ENCODE results near the gene PRIMA1.
"Not testable (repeated sequence)": the region's sequence is repeated elsewhere in the genome, so short reads cannot be mapped to it uniquely, and the experiment has no call there.

The PRIMA1 gene, protein sequence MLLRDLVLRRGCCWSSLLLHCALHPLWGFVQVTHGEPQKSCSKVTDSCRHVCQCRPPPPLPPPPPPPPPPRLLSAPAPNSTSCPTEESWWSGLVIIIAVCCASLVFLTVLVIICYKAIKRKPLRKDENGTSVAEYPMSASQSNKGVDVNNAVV

DNA sequence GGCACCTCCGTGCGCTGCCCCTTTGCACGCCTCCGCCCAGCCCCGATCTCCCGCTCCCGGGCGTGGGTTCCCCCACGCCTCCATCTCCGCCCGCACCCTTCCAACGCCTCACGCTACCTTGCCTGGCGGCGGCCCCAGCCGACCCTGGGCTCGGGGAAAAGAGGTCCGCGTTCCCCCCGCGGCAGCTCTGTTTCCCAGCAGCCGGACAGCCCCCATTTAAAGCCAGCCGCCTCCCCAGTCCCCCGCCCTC lies at the start of gene PRIMA1:
PRIMA1 (minus strand) TSS at position 193 of the 250 bp plus-strand sequence. CDS start 767 bp downstream, outside the sequence.
- DNase-seq (ENCODE audit: low spot score) = no peak

GRCh38 chr14:93834699-93835371 lies 46.5 kb upstream of the PRIMA1 start:
- no peak for DNase-seq (ENCODE audit: low spot score)

- DNase-seq (ENCODE audit: low spot score) = no peak
These were observed 44.4 kb upstream of the PRIMA1 start for GRCh38 chr14:93832665-93833064.

- DNase-seq (ENCODE audit: low spot score) = no peak
These were observed 43.8 kb upstream of the PRIMA1 start for GRCh38 chr14:93832081-93832480.

- DNase-seq (ENCODE audit: low spot score) = no peak
These were observed 42.6 kb upstream of the PRIMA1 start for GRCh38 chr14:93830753-93831461.

DNA sequence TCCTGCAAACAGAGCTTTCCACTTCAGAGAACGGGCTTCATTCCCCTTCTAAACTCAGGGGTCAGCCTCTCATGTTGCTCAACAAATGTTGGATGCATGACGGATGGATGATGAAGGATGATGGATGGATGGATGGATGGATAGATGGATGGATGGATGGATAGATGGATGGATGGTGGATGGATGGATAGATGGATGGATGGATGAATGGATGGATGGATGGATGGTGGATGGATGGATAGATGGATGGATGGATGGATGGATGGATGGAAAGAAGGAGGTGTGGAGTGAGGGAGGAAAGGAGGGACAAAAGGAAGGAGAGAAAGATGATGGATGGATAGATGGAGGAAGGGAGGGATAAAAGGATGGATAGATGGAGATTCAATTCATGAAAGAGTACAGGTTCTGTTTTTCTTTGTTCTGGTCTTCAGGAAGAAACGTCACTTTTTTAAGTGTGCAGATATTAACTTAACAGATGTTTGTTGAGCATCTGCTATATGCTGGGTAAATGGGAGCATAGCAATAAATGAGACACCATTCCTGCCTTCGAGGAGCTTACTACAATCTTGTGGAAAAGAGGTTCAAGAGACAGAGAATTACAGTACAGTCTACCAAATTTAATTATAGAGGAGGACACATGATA lies 41.7 kb upstream of the PRIMA1 start:
- DNase-seq (ENCODE audit: low spot score) = no peak

- no peak for DNase-seq (ENCODE audit: low spot score)
These were observed 36.9 kb upstream of the PRIMA1 start for GRCh38 chr14:93825235-93825553.

DNA sequence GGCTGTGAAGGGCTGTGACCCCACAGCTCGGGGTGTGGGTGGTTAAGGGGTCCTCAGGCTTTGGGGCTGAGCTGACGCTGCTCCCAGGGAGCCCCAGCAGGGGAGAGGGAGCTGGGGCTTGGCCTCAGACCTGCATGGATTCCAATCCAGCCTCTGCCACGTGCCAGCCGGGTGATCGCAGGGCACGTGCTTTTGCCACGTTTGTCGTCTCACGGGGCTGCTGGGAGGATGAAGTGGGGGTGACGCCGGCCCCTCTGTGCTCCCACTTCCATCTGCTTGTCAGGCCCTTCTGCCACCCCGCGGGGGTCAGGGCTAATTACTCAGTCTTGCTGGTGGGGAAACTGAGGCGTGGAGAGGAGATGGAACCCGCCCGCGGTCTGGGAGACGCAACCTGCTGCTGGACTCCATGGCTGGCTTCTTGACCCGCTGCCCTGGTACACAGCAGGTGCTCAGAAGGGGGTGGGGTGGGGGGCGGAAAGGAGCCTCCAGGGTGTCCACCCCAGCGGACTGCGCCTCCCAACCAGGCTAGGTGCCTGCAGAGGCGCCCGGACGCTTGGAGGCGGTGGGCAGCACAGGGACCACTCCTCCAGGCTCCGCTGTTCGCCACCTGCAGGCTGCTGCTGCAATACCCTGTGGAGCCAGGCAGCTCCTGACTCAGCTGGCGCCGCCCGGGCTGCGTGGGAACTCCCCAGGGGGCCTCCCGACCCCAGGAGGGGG lies 36.4 kb upstream of the PRIMA1 start:
- DNase-seq (ENCODE audit: low spot score) = no peak

DNA sequence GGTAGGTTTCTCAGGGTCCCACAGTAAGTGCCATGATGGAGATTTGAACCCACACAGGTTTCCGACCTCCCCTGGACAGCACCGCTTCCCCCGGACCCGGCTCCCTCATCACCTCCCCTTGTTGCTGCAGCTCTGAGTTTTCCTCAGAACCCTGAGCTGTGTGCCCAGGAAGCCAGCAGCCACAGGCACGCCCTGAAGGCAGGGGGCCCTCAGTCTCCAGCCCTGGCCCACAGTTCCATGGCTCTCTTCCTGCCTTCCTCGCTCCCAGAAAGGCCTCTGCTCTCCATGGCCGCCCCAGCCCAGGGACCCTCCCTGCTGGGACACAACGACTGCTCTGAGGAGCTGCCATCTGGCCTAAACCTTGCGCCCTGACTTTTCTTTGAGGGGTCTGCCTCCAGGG lies 35.8 kb upstream of the PRIMA1 start:
- DNase-seq (ENCODE audit: low spot score) = no peak

GRCh38 chr14:93821051-93821450 lies 32.8 kb upstream of the PRIMA1 start:
- DNase-seq (ENCODE audit: low spot score) = no peak

GRCh38 chr14:93818857-93819256 lies 30.6 kb upstream of the PRIMA1 start:
- no peak for DNase-seq (ENCODE audit: low spot score)

DNA sequence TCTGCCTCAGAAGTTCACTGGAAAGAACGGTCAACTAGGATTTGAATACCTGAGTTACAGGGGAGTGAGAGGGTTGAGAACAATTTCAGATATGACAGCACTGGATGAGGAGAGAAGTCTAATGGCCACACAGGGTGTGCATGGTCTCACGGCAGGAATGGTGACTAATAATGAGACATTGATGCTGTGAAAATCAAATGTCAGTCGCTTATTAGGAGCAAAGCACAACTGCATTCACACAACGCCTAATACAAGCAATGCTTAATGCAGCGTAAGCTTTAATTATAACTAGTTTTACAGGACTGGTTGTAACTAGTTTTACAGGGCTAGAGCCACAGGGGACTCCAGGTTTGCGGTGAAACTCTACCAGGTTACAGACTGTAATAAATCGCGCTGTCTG lies 23.4 kb upstream of the PRIMA1 start:
- no peak for DNase-seq (ENCODE audit: low spot score)

- DNase-seq (ENCODE audit: low spot score) = no peak
These were observed 22.7 kb upstream of the PRIMA1 start for GRCh38 chr14:93811020-93811419.

GRCh38 chr14:93809491-93810420 lies 21.5 kb upstream of the PRIMA1 start:
- DNase-seq (ENCODE audit: low spot score) = not testable (repeated sequence)

- no peak for DNase-seq (ENCODE audit: low spot score)
These were observed 16.4 kb upstream of the PRIMA1 start for GRCh38 chr14:93804654-93805053.

- DNase-seq (ENCODE audit: low spot score) = no peak
These were observed 15.4 kb upstream of the PRIMA1 start for GRCh38 chr14:93803408-93804318.

DNA sequence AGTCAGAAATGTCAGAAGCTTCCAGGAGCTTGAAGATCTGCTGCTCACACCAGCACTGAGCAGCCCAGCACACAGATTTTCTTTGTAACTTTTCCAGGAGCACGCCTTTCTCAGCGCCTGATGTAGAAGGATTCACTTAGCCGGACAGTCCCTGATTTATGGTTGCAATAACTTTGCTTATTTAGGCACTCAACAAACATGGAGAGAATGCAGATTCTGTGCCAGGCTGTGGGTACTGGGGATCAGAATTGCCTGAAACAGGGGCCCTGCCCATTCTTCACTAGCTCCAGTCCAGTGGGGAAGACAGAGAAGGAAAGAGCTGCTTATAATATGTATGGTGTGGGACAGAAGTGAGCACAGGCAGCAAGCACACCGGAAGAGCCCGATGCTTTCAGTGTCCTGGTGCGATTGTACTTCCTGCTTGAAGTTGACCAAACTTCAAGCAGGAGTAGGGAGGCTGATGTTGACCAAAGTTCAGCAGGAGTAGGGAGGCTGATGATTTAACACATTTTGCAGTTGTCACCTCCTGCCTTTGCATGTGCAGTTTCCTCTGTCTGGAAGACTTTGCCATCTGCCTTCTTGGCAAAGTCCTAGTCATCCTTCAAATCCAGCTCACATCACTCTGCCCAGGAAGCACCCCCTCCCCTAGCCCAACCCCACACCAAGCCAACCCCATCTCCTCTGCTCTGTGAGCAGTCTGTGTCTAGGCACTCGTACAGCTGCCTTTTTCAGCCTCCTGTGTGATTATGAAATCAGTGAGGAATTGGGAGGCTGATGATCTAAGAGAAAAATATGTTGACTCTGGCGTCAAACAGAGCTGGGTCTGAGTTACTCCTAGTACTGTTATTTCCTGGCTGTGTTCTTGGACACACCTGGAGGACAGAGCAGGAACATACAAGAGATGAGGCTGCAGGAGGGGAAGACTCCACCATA lies 12.0 kb upstream of the PRIMA1 start:
- DNase-seq (ENCODE audit: low spot score) = no peak

DNA sequence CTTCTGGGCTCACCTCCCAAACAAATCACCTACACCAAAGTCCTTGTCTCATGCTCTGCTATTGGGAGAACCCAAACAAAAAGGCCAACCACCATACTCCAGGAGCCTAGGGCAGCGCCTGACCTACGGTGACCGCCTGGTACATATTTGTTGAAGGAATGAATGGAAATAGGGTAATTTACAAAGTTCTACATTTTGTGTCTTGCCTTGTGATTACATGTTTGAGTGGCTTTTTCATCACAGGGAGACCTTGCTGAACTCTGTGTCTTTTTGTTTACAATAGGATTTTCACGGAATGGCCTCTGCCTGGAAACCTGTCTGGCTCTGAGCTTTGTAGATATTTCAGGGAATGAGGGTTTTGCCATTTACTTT lies 11.3 kb upstream of the PRIMA1 start:
- no peak for DNase-seq (ENCODE audit: low spot score)

GRCh38 chr14:93797536-93797935 lies 9.3 kb upstream of the PRIMA1 start:
- DNase-seq (ENCODE audit: low spot score) = no peak

DNA sequence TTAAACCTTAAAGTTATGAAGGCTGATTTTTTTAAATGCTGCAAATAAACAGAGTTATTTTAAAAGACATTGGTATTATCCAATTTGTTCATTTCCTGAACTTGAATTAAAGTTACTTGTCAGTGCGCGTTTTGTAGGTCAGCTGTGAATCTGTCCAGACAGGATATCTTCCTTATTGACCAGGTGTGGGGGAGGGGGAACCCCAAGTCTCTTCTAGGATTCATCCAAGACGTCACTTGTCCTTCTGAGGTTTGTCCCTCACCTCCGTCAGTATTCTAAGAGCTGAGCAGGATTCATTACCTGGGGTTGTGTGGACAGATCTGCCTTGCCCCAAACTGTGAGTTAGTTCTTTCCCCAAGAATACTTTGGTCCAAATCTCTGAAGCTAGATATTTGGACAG lies 8.8 kb upstream of the PRIMA1 start:
- DNase-seq (ENCODE audit: low spot score) = no peak

Data from HuH-7 (cell line).